ENCODE measurements around the gene GCK.

GCK gene

DNA sequence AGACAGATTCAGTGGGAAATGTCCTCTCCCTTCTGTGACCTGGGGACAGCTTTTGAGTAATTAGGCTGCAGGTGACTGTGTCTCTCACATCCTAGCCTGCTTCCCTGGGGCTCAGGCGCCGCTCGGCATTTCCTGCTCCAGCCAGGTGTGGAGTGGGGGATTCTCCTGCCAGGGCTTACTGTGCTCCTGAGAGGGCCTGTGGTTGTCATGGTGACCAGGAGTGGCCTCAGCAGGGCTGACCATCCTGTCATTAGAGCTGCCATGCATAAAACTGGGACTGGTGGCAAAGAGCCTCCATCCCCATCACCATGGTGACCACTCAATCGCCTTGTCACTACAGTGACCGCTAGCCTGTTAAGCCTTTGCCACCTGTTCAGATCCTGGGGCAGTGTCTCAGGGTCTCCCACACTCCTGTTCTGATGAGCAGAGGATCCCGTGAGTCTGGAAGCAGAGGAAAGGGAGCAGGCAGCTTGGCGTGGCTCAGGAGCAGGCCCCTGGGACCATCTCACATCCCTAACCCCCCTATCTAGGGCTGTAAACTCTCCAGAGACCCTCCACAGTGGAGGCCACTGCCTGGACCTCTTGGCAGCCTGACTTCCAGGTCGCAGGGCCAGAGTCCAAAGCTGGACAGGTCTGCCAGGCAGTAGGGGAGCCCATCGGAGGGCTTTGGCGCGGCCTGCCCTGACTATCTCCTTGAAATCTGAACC is at the start of gene GCK:
Gene GCK (minus strand): TSS at position 154 of the 707 bp plus-strand sequence. CDS start 486 bp downstream, outside the sequence.
- DNase-seq = no peak

DNA sequence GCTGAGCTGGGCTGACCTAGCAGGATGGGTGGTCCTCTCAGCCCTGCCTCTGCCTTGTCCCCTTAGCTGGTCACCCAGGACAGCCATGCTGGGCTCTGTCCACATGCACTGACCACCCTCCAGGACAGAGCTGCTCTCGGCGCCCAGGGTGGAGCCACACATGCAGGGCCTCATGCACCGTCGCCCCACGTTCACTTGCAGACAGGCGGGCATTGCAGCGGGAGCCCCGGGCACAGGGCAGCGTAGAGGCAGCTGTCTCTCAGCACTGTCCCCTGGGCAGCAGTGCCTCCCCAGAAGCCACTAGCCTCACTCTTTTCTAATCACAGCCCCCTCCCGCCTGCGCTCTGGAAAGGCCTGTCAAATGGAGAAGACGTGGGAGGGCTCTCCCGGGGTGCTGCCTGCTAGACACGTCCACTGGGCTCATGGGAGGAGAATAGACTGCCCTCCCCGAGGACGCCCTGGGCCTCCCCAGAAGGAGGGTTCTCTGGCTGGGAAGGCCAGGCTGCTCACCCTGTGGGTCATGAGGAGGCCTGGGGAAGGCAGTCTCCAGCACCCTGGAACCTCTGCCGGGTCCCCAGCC is 49.0 kb upstream of the GCK start:
- DNase-seq = no peak

DNA sequence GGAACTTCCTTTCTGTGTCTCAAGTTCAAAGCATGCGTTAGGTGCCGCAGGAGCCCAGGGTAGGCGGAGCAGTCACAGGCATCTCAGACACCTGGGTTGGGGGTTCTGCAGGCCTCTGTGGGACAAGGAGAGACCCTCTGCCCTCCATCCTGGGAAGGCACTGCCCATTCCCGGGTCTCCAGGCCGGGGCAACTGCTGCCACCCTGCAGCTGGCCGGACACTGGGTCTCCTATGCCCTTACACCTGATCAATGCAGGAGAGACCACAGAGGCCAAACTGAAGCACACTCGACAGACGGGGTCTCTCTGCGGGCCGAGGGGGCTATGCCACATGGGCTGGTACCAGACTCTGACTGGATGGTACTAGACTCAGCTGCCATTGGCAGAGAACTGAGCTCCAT is 48.5 kb upstream of the GCK start:
- DNase-seq = no peak

DNA sequence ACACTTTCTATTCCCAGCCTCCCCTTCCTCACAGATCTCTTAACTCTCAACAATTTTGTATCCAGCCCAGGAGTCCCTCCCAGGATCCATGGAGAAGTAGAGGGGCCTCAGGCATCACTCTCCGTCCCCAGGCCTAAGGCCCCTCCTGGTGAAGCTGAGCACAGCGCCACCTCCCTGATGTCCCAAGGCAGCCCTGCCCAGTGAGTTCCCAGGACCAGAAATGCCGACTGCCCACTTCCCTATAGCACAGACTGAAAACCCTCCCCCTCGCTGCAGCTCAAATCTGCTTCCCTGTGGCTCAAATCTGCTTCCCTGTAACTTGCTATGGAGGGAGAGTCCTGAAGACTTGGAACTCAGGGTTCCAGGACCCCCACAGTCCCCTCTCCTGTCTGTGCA is 47.1 kb upstream of the GCK start:
- no peak for DNase-seq

DNA sequence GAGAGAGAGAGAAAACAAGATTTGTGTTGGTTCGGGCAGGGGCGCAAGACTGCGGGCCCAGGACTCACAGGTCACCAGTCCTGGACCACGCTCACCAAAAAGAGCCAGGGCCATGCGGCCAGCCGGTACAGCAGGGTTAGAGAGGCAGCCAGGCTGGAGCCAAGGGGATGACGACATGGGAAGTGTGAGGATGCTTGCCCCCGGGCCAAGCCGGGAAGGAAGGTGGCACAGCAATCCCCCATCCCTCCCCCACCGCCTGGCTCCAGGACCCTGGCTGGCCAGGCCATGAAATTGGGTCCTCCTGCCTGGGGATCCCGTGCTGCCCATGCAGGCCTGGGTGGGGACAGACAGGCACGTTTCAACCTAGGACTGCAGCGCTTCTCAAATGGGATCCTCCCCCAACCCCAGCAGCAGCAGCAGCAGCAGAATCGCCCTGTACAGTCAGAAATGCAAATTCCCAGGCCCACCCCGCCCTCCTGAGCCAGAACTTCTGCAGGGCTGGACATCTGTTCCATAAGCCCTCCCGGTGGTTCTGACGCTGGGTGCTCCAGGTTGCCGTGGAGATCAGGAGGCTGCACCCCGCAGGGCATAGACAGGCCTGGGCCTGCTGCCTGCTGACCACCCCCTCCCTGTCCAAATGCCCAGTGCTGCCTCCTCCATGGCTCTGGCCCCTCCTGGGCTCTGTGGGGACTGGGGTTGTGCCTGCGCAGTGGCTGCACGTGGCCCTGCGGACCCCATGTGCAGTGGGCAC is 46.5 kb upstream of the GCK start:
- no peak for DNase-seq

DNA sequence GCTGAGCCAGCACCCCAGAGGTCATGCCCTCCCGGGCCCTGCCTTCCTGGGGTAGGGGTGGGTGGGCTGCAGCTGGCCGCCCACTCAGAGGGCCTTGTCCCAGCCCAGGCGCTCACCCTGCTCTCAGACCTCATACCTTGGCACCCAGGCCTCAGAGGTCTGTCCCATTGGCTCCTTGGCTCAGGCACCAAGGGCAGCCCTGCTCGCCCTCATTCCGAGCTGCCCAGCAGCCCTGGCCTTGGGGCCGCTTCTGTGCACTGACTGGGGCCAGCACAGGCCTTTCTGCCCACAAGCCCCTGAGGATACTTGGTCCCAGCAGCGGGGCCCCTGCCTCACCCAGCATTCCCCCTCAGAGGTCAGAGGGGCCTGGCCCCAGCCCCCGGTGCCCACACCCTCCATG is 45.8 kb upstream of the GCK start:
- no peak for DNase-seq

DNA sequence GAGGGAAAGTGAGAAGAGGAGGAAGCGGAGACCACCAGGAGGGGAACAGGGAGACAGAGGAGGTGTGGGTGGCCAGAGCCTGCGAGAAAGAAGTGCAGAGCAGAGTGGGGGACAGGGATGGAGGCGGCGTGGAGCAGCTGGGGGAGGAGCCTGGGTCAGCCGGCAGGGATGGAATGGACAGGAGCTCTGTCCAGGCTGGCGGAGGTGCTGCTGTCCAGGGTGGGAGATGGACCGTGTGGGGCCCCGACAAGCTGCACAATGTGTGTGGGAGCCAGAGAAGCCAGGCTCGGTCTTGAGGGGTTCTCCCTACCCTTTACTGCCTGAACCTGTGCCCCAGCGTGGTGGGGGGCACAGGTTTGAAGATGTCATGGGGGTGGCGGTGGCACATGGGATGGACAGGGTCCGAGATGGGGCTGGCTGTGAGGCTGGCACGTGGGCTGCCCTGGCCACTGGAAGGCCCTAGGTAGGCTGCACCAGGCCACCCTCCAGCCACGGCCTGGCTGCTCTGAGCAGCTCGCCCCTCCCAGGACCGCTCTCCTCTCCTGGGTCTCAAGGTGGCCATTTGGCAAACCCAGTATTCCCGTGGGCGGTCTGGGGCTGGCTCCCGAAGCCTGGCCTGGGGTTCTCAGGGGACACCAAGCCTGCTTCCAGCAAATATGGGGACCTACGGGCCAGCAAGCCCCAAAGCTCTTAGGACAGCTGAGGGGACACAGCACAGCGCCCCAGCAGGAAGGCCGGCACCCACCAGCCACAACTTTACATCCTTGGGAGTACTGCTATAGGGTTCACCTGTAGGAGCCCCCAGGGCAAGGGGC is 43.9 kb upstream of the GCK start:
- DNase-seq = no peak

DNA sequence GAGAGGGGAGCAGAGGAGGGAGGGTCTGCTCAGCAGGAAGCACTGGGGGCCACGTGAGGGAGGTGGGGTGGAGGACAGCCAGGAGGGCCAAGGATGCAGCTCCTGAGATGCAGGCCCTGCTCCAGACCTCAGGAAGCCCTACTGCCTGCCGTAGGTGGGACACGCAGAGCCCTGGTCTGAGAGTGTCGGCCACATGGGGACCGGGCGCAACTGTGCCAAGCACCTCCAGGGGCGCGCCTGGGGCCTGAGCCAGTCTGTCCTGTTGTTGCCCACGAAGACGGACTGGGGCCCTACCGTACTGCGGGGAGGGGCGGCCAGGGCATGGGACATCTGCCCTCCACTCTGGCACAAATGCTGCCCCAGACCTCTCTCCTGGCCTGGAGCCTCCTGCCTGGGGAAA is 43.2 kb upstream of the GCK start:
- no peak for DNase-seq

DNA sequence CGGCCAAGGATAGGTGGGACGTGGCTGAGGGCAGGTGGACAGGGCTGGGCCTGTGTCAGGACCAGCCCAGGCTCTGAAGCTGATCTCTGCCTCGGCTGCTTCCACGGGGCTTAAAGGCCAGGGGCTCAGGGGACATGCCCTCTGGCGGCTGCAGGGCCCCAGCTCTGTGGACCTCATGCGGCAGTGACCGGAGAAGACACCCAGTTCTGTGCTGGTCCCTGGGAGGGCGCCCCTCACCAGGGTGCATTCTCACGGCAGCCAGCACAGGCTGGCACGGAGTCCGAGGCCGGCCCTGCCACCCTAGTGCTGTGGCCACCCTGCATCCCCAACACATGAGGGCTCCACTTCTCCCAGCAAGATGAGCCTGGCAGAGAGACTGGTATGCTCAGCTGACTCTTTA is 41.8 kb upstream of the GCK start:
- no peak for DNase-seq

DNA sequence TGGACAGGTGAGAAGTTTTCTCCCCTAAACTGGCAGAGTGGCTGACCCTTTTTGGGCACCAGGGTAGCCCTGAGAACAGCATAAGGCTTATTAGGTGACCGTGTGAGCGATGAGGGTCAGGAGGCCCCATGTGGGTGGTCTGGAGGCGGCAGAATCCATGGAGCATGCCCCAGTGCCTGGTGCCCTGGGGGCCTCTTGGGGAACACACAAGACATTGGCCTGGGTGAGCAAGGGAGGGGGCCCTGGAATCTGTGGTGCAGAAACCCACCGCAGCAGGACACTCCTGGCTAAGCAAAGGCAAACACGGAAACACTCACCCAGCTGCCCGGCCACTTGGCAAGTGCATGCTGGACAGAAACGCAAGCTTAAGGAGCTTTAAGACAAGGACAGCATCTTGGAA is 41.0 kb upstream of the GCK start:
- DNase-seq = no peak

DNA sequence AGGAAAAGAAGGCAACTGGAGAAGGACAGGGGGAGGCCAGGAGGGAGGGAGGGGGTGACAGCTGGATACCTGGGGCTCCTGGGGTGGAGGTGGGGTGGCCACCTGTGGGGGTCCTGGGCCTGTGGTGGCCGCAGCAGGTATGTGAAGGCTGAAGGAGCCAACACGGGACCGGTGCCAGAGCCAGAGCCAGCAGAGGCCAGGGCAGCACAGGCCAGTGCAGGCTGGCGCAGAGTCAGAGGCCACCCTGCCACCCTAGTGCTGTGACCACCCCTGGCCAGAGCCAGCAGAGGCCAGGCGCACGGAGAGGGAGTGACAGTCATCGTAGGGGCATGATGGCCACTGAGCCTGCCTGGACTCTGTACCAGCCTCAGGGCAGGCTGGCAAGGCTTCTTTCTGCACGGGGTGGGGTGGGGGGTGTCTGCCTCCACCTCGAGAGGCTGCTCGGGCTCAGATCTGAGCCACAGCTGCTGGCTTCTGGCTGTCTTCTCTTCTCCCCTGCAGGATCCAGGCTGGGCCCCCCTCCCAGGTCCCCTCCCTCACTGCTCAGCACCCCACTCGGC is 40.4 kb upstream of the GCK start:
- no peak for DNase-seq

DNA sequence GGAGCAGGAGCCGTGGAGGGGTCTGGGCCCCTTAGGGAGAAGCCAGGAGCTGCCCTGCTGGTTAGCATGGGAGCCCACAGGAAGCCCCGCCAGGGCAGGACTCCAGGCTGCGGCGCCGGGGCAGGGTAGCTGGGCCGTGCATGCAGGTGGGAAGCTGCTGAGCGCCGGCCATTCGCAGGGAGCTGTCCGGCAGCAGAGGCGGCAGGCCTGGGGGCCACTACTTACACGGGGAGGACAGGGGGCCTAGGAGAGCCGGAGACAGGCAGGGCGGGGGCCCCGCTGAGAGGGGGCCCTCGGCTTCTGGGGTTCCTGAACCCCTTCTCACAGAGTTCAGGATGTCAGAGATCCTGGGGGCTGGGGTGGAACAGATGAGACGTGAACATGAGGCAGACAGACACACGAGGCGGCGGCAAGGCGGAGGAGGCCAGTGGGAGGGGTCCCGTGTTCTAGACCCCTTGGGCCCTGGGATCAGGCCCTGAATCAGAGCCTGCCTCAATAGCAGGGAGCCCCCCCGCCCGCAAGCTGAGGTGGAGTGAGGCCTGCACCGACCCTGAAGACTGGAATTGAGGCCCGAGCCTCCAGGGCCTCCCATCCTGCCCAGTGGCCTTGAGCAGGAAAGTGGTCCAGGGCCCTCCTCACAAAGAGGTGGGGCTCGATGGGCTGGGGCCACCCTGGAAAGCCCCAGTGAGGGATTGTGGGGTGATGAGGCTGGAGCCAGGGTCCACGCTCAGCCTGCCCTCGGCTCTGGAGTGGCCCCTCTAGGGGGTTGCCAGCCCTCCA is 39.5 kb upstream of the GCK start:
- no peak for DNase-seq

DNA sequence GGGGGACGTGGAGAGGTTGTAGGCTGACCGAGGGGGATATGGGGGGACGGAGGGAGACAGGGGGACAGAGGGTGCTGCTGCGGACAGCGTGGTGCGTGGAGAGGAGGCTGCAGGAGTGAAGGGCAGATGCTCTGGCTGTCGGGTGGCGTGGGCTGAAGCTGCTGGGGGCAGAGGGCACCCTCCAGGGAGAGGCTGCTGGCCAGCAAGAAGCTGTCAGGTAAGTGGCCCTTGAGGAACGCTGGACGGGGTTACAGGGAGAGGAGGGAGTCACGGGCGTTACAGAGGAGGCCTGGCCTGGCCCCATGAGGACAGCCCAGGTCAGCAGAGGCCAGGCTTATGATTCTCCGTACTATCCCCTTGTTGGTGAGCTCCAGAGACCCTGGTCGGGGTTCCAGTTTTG is 38.7 kb upstream of the GCK start:
- no peak for DNase-seq

DNA sequence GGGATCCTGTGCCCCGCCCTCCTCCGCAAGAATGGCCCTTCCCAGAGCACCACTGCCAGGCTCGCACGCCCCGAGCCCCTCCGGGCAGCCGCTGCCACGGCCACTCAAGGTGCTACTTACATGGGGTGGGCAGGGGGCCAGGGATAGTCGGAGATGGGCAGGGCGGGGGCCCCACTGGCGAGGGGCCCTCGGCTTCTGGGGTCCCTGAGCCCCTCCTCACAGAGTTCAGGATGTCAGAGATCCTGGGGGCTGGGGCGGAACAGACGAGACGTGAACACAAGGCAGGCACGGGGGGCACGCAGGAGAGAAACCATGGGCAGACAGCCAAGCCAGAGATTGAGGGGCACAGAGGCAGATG is 37.1 kb upstream of the GCK start:
- DNase-seq = no peak

DNA sequence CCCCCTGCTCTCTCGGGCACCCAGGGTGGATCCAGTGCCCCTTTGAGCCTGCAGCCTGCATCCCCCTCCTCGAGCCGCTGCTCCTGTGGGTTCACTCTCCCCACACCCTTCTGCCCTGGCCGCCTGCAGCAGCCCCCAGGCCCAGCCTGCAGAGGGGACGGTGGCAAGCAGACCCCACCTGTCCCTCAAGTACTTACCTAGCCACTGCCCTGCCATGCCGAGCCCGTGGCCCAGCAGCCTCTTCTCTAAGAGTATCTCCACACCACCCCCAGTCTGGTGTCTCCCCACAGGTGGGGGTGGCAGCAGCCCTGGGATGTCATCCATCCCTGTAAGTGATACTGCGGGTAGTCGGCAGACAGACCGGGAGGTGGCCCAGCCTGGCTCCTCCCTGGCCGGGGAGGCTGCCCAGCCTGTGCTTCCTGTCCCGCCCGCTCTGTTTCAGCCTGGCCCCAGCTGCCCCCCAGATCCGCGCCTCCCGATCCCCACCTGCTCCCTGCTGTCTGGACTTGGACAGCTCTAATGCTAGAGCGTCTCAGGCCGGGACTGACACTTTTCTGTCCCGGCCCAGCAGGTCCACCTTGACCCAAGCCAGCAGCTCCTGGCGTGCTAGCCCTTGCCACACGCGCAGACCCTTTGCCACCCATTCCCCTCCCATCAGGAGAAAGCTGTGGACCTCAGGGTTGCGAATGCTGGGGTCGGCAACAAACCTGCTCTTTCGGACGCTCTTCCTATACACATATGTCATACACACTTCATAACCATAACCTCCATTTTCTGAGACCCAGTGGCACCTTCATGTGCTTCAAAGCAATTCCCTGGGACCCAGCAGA is 36.5 kb upstream of the GCK start:
- no peak for DNase-seq

DNA sequence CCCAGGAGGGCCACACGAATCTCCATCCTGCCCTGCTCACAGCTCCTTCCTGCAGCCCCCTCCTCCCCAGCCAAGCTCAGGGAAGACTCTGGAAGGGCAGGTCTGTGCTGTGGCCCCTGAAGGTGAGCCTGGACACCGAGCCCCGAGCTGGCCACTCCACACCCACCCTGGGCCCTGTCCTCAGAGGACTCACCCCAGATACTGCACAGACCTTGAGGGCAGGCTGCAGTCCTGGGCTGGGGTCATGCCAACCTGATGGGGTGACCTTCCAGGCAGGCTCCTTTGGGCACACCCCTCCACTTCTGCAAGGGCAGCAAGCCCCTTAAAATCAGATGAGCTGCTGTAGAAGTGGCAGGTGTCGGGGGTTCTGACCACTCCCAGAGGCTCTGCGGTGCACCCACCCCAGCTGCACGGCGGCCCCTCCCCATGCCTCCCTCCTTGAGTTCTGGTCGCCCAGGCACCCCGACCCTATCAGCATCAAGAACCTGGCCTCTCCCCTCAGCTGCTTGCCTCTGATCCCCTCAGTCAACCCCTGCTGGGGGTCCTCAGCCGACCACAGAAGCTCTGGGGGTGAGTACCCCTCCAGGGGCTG is 35.8 kb upstream of the GCK start:
- DNase-seq = no peak

DNA sequence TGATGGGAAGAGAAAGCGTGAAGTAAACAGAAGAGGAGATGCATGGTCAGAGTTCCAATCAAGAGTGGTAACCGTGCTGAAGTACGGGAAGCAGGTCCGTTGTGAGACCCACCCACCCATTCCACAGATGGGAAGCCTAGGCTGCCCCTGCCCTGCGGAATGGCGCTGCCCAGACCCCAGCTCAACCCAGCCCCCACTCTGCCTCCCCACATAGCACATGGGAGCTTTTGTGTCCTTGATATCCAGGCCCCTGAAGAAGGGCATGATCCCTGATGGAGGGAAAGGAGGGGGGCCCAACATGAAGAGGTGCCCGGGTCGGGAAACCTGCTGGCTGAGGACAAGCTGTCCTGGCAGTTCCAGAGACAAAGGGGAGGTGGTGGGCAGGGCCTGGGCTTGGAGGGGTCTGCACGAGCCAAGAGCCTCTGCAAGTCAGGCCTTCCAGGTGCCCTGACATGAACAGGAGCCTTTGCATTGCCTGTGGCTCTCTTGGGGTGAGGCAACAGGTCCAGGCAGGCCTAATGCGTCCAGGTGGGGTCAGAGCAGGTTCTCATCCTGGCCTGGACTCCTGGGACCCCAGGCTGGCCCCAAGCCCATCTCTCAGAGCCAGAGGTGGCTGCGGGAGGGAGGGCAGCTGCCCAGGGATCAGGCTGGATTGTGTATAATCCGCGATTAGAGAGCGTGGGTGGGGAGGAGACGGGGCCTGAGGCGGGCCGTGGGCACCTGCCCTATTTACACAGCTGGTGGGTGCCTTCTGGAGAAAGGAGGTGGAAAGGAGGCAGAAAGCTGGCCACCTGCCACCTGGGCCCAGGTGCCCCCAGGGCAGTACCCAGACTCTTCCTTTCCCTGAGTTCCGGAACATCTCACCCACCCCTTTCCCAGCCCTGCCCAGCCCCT is 35.1 kb upstream of the GCK start:
- DNase-seq = no peak

DNA sequence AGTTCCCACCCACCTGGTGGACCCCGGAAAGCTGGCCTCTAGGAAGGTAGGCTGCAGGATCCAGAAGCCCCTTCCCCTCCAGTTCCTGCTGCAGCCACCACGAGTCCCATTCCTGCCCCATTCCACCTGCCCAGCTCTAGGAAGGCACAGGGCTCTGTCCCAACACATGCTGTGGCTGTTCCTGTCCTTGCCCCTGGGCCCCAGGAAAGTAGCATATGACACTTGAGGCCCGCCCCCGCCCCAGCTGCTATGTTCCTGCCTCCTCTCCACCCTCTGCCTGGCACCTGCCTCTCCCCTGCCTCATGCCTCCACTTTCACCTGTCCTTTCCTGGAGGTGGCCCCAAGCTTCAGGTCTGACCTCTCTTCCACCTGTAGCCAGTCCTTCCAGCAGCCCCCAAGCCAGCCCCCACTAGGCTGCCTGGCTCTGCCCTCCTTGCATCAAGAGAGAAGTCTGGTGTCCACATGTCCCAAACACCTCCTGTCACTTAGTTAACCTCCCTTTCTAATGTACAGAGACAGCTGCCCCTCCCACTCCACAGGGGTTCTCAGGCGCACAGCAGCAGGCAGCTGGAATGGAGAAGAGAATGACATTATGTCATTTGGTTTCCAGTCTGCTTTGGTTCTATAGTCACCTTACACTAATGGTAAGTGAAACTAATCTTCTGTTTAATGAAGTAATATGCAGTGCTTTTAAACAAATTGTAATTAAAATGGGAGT is 34.3 kb upstream of the GCK start:
- no peak for DNase-seq

DNA sequence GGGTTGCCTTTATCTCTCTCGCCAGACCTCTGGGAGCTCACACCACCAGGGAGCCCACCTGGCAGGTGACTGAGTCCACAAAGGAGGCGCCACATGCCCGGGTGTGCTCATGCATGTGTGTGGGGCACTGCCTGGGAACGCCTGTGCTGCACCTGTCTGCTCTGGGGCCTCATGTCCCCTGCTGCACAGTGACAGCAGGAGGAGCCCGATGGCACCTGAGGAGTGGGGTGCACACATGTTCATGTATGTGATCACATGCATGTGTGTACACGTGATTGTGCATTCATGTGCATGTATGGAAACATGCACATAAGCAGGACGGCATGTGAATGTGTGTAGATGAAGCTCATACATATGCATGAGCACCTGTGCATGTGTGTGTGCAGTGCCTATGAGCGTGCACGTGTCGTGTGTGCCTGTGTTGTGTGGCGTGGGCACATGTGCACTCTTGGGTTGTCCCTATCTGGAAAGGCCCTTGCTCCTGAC is 33.6 kb upstream of the GCK start:
- no peak for DNase-seq

Measured in activated CD4-positive, alpha-beta T cell treated with anti-CD3 and anti-CD28 coated beads, Interleukin-2, amount 50 U/mL, for 16 hours (primary cell).